PC-3 (cell line): ENCODE measurements around the gene C6. TPM values are rescaled to one million over a fixed set of nuclear protein-coding genes. Genes with fewer than 3 reads are reported as not detected.

ENCODE experiments used
- ATAC-seq: fragments of 200-7000 bp; cut with Tn5 transposase; 2 replicates; pipeline ENCODE4 v1.9.1; 2020; ENCODE audit warnings: mild to moderate bottlenecking, moderate library complexity
- BruUV-seq: library from RNA; stranded (reverse); fragments of 400-500 nt; replicated peaks from 2 replicates; lab custom pipeline; 2021; lab: Mats Ljungman, UMichigan
- CTCF ChIA-PET: fragments of 300-600 bp; sonication (Branson Sonifier 250); formaldehyde crosslinking; loops from one replicate; lab custom pipeline; 2022; ENCODE audit warnings: antibody characterized with exemption; lab: Charles Lee
- POLR2A ChIA-PET: fragments of 300-600 bp; sonication (Branson Sonifier 250); formaldehyde crosslinking; loops from one replicate; lab custom pipeline; 2022; ENCODE audit warnings: antibody characterized with exemption; ENCODE audit not compliant: unreplicated experiment; lab: Charles Lee
- DNase-seq: peaks from one replicate; pipeline ENCODE4 v3.0.0-alpha.2; 2015
- H2AFZ ChIP-seq: fragments of 300-600 bp; sonication (generic); 2 replicates; pipeline ENCODE4 v1.6.0; 2016; ENCODE audit warnings: antibody characterized with exemption, low read length
- H3F3A ChIP-seq: fragments of 300-600 bp; sonication (generic); one replicate; pipeline ENCODE4 v1.6.0; 2017; ENCODE audit warnings: antibody characterized with exemption, low read length, control low read depth, mild to moderate bottlenecking; ENCODE audit not compliant: unreplicated experiment
- H3K27ac ChIP-seq: fragments of 300-600 bp; sonication (generic); 2 replicates; pipeline ENCODE4 v1.5.1; 2016; ENCODE audit warnings: mild to moderate bottlenecking, low read length
- H3K27me3 ChIP-seq: fragments of 300-600 bp; sonication (generic); 2 replicates; pipeline ENCODE4 v1.6.1; 2016; ENCODE audit warnings: low read length, mixed read lengths
- H3K36me3 ChIP-seq: fragments of 300-600 bp; sonication (generic); 2 replicates; pipeline ENCODE4 v1.6.1; 2016; ENCODE audit warnings: low read depth, mixed run types, low read length, mixed read lengths
- H3K4me1 ChIP-seq: fragments of 300-600 bp; sonication (generic); 2 replicates; pipeline ENCODE4 v1.5.1; 2016; ENCODE audit warnings: low read length; ENCODE audit not compliant: insufficient read depth
- H3K4me2 ChIP-seq: fragments of 300-600 bp; sonication (generic); 2 replicates; pipeline ENCODE4 v1.6.0; 2016; ENCODE audit warnings: low read length
- H3K4me3 ChIP-seq: fragments of 300-600 bp; sonication (generic); 2 replicates; pipeline ENCODE4 v1.5.1; 2016; ENCODE audit warnings: mild to moderate bottlenecking, low read length, mixed read lengths
- H3K79me2 ChIP-seq: fragments of 300-600 bp; sonication (generic); 2 replicates; pipeline ENCODE4 v1.6.1; 2017; ENCODE audit warnings: low read length, mixed read lengths
- H3K9ac ChIP-seq: fragments of 300-600 bp; sonication (generic); 2 replicates; pipeline ENCODE4 v1.6.0; 2016; ENCODE audit warnings: mild to moderate bottlenecking, low read length
- H3K9me2 ChIP-seq: fragments of 300-600 bp; sonication (generic); replicated peaks from 2 replicates; pipeline ENCODE4 v1.6.1; 2016; ENCODE audit warnings: mixed run types, low read length, mixed read lengths
- H3K9me3 ChIP-seq: fragments of 300-600 bp; sonication (generic); 2 replicates; pipeline ENCODE4 v1.6.1; 2016; ENCODE audit warnings: low read length, mixed read lengths
- H4K20me1 ChIP-seq: fragments of 300-600 bp; sonication (generic); 2 replicates; pipeline ENCODE4 v1.6.1; 2016; ENCODE audit warnings: low read length, mixed read lengths
- EZH2 ChIP-seq: fragments of 300-600 bp; sonication (generic); IDR thresholded peaks from one replicate; pipeline ENCODE4 v1.6.1; 2017; ENCODE audit warnings: antibody characterized with exemption, mild to moderate bottlenecking, low read length; ENCODE audit not compliant: unreplicated experiment
- EZH2phosphoT487 ChIP-seq: fragments of 300-600 bp; sonication (generic); IDR thresholded peaks from 2 replicates; pipeline ENCODE4 v1.6.1; 2018; ENCODE audit warnings: mild to moderate bottlenecking, antibody characterized with exemption, low read length, borderline replicate concordance
- intact Hi-C: fragments of 100-400 bp; cut with micrococcal nuclease; formaldehyde crosslinking; loops from 2 replicates; pipeline ENCODE4 v1.9.0; 2023
- total RNA-seq: library from RNA; depleted of rRNA; stranded (reverse); fragments of >200 nt; gene quantifications from 2 replicates; pipeline ENCODE4 v1.2.3, GENCODE V29; 2014
- TF ChIP-seq, protein P1 (sequence below): fragments of 300-600 bp; sonication (generic); conservative IDR thresholded peaks from 2 replicates; pipeline ENCODE4 v1.5.1; 2017; ENCODE audit warnings: antibody characterized with exemption, low read depth, mild to moderate bottlenecking, low read length

Gene C6
- total RNA-seq, 1 experiment from 2014 or later = not detected

DNA sequence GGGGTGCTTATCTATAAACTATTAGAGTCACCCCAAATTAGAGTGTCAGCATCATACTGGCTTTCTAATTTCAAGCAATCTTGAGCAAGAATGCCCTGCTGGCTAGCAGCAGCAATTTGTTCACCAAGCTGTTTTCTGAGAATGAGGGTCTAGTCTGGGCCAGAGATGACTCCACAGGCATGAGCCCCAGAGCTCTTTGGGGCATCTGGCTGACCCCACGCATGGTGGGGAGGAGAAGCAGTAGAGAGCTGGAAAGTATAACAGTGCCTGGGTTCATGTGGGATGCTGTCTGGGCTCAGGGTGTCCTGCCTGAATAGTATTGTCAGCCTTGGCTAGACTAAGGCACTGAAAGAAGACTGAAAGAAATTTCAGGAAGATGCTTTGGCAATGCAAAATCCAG lies 64.9 kb downstream of the C6 start:
- H3K4me1 ChIP-seq = no peaks in the 10 kb centered on the region
- no peaks in the 10 kb centered on the region for H3K9me2 ChIP-seq
- no peaks in the 10 kb centered on the region for H4K20me1 ChIP-seq
- H3K27me3 ChIP-seq = no peaks in the 10 kb centered on the region
- no TSS peak for BruUV-seq
- H3K4me3 ChIP-seq = no peak overlapping the region
- H3K9ac ChIP-seq = no peak overlapping the region
- DNase-seq = no peak
- no peaks in the 10 kb centered on the region for H3F3A ChIP-seq
- H3K36me3 ChIP-seq = no peaks in the 10 kb centered on the region
- no peaks in the 10 kb centered on the region for H3K9me3 ChIP-seq
- POLR2A ChIA-PET = no interaction called here
- CTCF ChIA-PET = no interaction called here
- no peak overlapping the region for H3K4me2 ChIP-seq
- no peak for ATAC-seq
- intact Hi-C loops = no loop called here
- TF ChIP-seq EZH2 = no peak
- TF ChIP-seq, protein P1, sequence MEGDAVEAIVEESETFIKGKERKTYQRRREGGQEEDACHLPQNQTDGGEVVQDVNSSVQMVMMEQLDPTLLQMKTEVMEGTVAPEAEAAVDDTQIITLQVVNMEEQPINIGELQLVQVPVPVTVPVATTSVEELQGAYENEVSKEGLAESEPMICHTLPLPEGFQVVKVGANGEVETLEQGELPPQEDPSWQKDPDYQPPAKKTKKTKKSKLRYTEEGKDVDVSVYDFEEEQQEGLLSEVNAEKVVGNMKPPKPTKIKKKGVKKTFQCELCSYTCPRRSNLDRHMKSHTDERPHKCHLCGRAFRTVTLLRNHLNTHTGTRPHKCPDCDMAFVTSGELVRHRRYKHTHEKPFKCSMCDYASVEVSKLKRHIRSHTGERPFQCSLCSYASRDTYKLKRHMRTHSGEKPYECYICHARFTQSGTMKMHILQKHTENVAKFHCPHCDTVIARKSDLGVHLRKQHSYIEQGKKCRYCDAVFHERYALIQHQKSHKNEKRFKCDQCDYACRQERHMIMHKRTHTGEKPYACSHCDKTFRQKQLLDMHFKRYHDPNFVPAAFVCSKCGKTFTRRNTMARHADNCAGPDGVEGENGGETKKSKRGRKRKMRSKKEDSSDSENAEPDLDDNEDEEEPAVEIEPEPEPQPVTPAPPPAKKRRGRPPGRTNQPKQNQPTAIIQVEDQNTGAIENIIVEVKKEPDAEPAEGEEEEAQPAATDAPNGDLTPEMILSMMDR = no peak
- no peak for TF ChIP-seq EZH2phosphoT487
- no peak overlapping the region for H2AFZ ChIP-seq
- H3K27ac ChIP-seq = no peak overlapping the region
- no peaks in the 10 kb centered on the region for H3K79me2 ChIP-seq

DNA sequence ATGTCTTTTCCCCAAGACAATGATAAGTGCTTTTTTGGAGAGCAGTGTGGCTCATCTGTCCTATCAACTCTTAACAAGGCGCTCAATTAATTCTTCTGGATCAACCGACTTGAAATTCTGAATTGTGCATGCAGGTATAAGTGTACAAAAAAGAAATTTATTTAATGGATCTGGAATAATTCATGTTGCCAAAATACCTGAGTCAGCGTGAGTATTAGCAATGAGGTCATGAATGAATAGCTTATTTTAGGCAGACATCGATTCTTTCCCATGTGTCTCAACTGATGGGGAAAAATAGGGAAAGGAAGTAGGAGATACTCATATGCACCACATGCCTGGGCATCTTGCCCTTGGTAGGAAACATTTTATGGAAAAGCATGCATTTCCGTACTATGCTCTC lies 68.0 kb downstream of the C6 start:
- CTCF ChIA-PET = no interaction called here
- H3K79me2 ChIP-seq = no peaks in the 10 kb centered on the region

DNA sequence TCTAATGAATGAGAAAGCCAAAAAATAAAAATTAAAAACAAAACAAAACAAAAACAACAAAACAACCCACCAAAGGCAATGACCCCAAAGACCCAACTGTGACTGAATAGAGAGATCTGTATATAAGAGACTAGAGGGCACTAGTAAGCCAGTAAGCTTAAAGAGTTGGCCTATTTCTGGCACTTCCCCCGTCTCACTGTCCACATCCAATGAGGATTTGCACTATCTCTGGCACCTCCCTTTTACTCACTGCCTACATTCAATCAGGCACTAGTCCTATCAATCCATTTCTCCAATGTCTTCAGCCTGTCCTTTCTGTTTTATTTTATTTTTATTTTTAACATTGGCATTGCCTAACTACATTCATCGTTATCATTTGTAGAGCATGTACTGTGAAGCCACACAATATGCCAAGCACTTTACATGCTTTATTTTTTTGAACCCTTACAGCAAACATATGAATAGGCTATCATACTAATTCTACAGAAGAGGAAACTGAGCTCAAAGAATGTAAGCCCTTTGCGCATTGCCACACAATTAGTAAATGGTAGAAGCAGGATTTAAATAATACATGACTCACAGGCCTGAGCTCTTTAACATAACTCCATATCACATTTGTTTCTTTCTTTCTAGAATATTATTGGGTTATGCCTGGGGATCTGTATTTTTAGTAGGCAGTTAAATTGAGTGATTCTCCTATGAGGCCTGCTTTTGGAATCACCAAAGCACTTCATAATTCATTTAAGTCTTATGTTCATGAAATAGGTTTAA lies 70.0 kb downstream of the C6 start:
- DNase-seq (peak; percentile 15), ATAC-seq (no peak)
- intact Hi-C loops = no loop called here
- no peaks in the 10 kb centered on the region for H4K20me1 ChIP-seq
- no peak overlapping the region for H3K9ac ChIP-seq
- H2AFZ ChIP-seq = no peak overlapping the region
- no peaks in the 10 kb centered on the region for H3F3A ChIP-seq
- no peaks in the 10 kb centered on the region for H3K9me2 ChIP-seq
- H3K4me3 ChIP-seq = no peak overlapping the region
- H3K27me3 ChIP-seq = no peaks in the 10 kb centered on the region
- H3K9me3 ChIP-seq = no peaks in the 10 kb centered on the region
- H3K4me2 ChIP-seq = no peak overlapping the region
- TF ChIP-seq, protein P1 = peak; percentile 18; the same call in 1 of the 2 replicates
- TF ChIP-seq EZH2 = no peak
- no peak overlapping the region for H3K27ac ChIP-seq
- H3K79me2 ChIP-seq = no peaks in the 10 kb centered on the region
- CTCF ChIA-PET = no interaction called here
- no TSS peak for BruUV-seq
- H3K4me1 ChIP-seq = no peaks in the 10 kb centered on the region
- H3K36me3 ChIP-seq = no peaks in the 10 kb centered on the region
- POLR2A ChIA-PET = no interaction called here

More for the DNA sequence above, 68.0 kb downstream of the C6 start:
- Histone ChIP-seq H4K20me1 (no peaks in the 10 kb centered on the region), H3K4me3 (no peak overlapping the region), H3K27ac (no peak overlapping the region), H3K36me3 (no peaks in the 10 kb centered on the region), H3K9me3 (no peaks in the 10 kb centered on the region), H3K9me2 (no peaks in the 10 kb centered on the region), H3K4me2 (no peak overlapping the region), H3K27me3 (no peaks in the 10 kb centered on the region), H3F3A (no peaks in the 10 kb centered on the region), H2AFZ (no peak overlapping the region), H3K9ac (no peak overlapping the region), H3K4me1 (no peaks in the 10 kb centered on the region)
- POLR2A ChIA-PET = no interaction called here
- no TSS peak for BruUV-seq
- ATAC-seq (no peak), DNase-seq (peak; percentile 16)
- TF ChIP-seq EZH2phosphoT487 = no peak
- TF ChIP-seq, protein P1 = no peak
- TF ChIP-seq EZH2 = no peak
- intact Hi-C loops = no loop called here
